Spleen (tissue), 11 donors: ENCODE results near the gene GNG14. TPM values are rescaled to one million over a fixed set of nuclear protein-coding genes. Genes with fewer than 3 reads are reported as not detected.

Experiments used
- DNase-seq: peaks from one replicate; pipeline ENCODE4 v3.0.0-alpha.2; 2020
- H3K27ac ChIP-seq, 8 donors: fragments of 200-600 bp; sonication (generic) in 7 of 8; 1 replicate in 4 of 8; 2 replicates in 4 of 8; pipeline versions ENCODE4 v1.5.0 to v1.8.0; 2016 to 2021; ENCODE audit warnings: inconsistent platforms in 4 of 8, mild to moderate bottlenecking in 4 of 8, moderate library complexity in 1 of 8
- H3K27me3 ChIP-seq, 7 donors: fragments of 200-600 bp; sonication (generic) in 6 of 7; replicated peaks in 1 of 7; 1 replicate in 4 of 7; 2 replicates in 3 of 7; pipeline versions ENCODE4 v1.5.0 to v1.8.0; 2016 to 2021; ENCODE audit warnings: inconsistent platforms in 3 of 7, mild to moderate bottlenecking in 1 of 7
- H3K36me3 ChIP-seq, 6 donors: fragments of 200-600 bp; sonication (generic) in 5 of 6; 1 replicate in 4 of 6; 2 replicates in 2 of 6; pipeline versions ENCODE4 v1.5.0 to v1.8.0; 2016 to 2021; ENCODE audit warnings: inconsistent platforms in 2 of 6
- H3K4me1 ChIP-seq, 6 donors: fragments of 200-600 bp; sonication (generic) in 5 of 6; 1 replicate in 3 of 6; 2 replicates in 3 of 6; pipeline versions ENCODE4 v1.5.0 to v1.8.0; 2016 to 2021; ENCODE audit warnings: inconsistent platforms in 3 of 6
- H3K4me3 ChIP-seq, 8 donors: fragments of 200-600 bp; sonication (generic) in 7 of 8; 1 replicate in 4 of 8; 2 replicates in 4 of 8; pipeline versions ENCODE4 v1.5.0 to v1.8.0; 2016 to 2021; ENCODE audit warnings: inconsistent platforms in 4 of 8, mild to moderate bottlenecking in 4 of 8, moderate library complexity in 2 of 8
- H3K9me3 ChIP-seq, 8 donors: fragments of 200-600 bp; sonication (generic) in 7 of 8; 1 replicate in 4 of 8; 2 replicates in 4 of 8; pipeline versions ENCODE4 v1.5.0 to v1.8.0; 2016 to 2021; ENCODE audit warnings: inconsistent platforms in 4 of 8
- CTCF ChIP-seq, 11 experiments: fragments of 200-600 bp in 7 of 11; fragments of 450-650 bp in 4 of 11; sonication (generic) in 4 of 11; IDR thresholded peaks in 8 of 11; conservative IDR thresholded peaks in 3 of 11; 1 replicate in 7 of 11; 2 replicates in 4 of 11; pipeline versions ENCODE4 v1.4.0 to v1.8.0; 2016 to 2021; ENCODE audit warnings: antibody characterized with exemption in 11 of 11, inconsistent platforms in 4 of 11, mild to moderate bottlenecking in 1 of 11
- POLR2A ChIP-seq, 3 donors: fragments of 450-650 bp; IDR thresholded peaks; one replicate each; pipeline ENCODE4 v1.5.1; 2017; ENCODE audit warnings: antibody characterized with exemption in 3 of 3, mild to moderate bottlenecking in 1 of 3
- POLR2AphosphoS5 ChIP-seq, 3 donors: sonication (generic); formaldehyde crosslinking; IDR thresholded peaks; one replicate each; pipeline ENCODE4 v1.5.1; 2017; ENCODE audit warnings: antibody characterized with exemption in 3 of 3
- WGBS, 5 donors: extraction: QIAGEN DNeasy Blood & Tissue Kit in 3 of 5; methylation state at CpG; one replicate each; pipeline versions ENCODE4 v1.1.5 to v1.1.7; 2013 to 2018; 5-methylcytosine and 5-hydroxymethylcytosine counted together
- intact Hi-C: fragments of 100-400 bp; cut with DNase I; formaldehyde crosslinking; loops from one replicate; pipeline ENCODE4 v1.15.0; 2023; ENCODE audit warnings: low total_unique reads
- polyA plus RNA-seq, 3 donors: library from polyadenylated mRNA; stranded (reverse); fragments of 200-250 nt; gene quantifications; one replicate each; pipeline ENCODE4 v1.2.1, GENCODE V29; 2013
- total RNA-seq, 7 donors: library from RNA; depleted of rRNA in 3 of 7; stranded (reverse); fragments of >200 nt in 3 of 7; fragmentation: NEBNext Ultra II Directional in 4 of 7; extraction: Animal tissue kit (Norgen Biotek cat#: 25700) in 4 of 7; gene quantifications; one replicate each; pipeline versions ENCODE4 v1.1.0 to v1.2.1, GENCODE V29; 2016 to 2021
- donor health status: healthy with polysubstance abuse.
- donor health status: DM: no; HTN: no; CAD: no; lungs with moderate emphysema.
- donor health status: DM: no; HTN: no; CAD: no.
- donor health status: Bipolar disorder and iron deficiency.
- donor health status: healthy.
- donor health status: DM: no; HTN: no; CAD: no.
- donor health status: DM: yes; HTN: yes; CAD: no.

Gene GNG14
- total and polyA plus RNA-seq, 10 donors = not detected

GRCh38 chr19:12689581-12690216, 1.9 kb downstream of the GNG14 start:
- 48 to 61% (median 56%) methylated on average over 11 to 26 of the region's 26 CpGs for WGBS, 5 donors
- Histone ChIP-seq H3K9me3 (no peaks in the 10 kb centered on the region), H3K4me1 (peaks cover 0 to under 1% (median 0%) of the 10 kb centered on the region in 6 donors), H3K27ac (no peak overlapping the region), H3K4me3 (no peak overlapping the region), H3K27me3 (no peaks in the 10 kb centered on the region), H3K36me3 (peaks cover 0 to 6% (median 0%) of the 10 kb centered on the region in 6 donors)
- intact Hi-C loops = no loop called here
- peak; percentile 66 for DNase-seq
- TF ChIP-seq POLR2AphosphoS5 (IDR thresholded peaks at IDR 0.05) (no peak), POLR2A (IDR thresholded peaks at IDR 0.05) (no peak), CTCF (IDR thresholded peaks at IDR 0.05 in 8 of 11, conservative IDR thresholded peaks at IDR 0.05 in 3 of 11) (no peak)

GRCh38 chr19:12692960-12693359, 5.2 kb downstream of the GNG14 start:
- no peak overlapping the region for H3K4me3 ChIP-seq
- peaks cover 0 to 6% (median 0%) of the 10 kb centered on the region in 6 donors for H3K36me3 ChIP-seq
- H3K9me3 ChIP-seq = no peaks in the 10 kb centered on the region
- no peak overlapping the region for H3K27ac ChIP-seq
- WGBS, 5 donors = 88 to 92% (median 89%) methylated on average over 4 to 5 of the region's 5 CpGs
- H3K4me1 ChIP-seq = peaks cover 8 to 31% (median 22%) of the 10 kb centered on the region in 6 donors
- no peaks in the 10 kb centered on the region for H3K27me3 ChIP-seq
- intact Hi-C loops = no loop called here
- TF ChIP-seq POLR2A (IDR thresholded peaks at IDR 0.05) = no peak
- no peak for TF ChIP-seq CTCF (IDR thresholded peaks at IDR 0.05 in 8 of 11, conservative IDR thresholded peaks at IDR 0.05 in 3 of 11)
- TF ChIP-seq POLR2AphosphoS5 (IDR thresholded peaks at IDR 0.05) = no peak
- no peak for DNase-seq

- Histone ChIP-seq H3K4me1 (peaks cover 8 to 38% (median 22%) of the 10 kb centered on the region in 6 donors), H3K27ac (no peak overlapping the region), H3K36me3 (peaks cover 0 to 12% (median 0%) of the 10 kb centered on the region in 6 donors), H3K27me3 (no peaks in the 10 kb centered on the region), H3K9me3 (no peaks in the 10 kb centered on the region), H3K4me3 (no peak overlapping the region)
- intact Hi-C loops = no loop called here
- DNase-seq = no peak
- 89 to 95% (median 92%) methylated on average over 14 to 16 of the region's 16 CpGs for WGBS, 5 donors
- TF ChIP-seq POLR2AphosphoS5 (IDR thresholded peaks at IDR 0.05) = no peak
- TF ChIP-seq POLR2A (IDR thresholded peaks at IDR 0.05) = no peak
- no peak for TF ChIP-seq CTCF (IDR thresholded peaks at IDR 0.05 in 8 of 11, conservative IDR thresholded peaks at IDR 0.05 in 3 of 11)
These were observed 6.8 kb downstream of the GNG14 start for GRCh38 chr19:12694641-12695040.

GRCh38 chr19:12695096-12695495, 7.3 kb downstream of the GNG14 start:
- no peaks in the 10 kb centered on the region for H3K9me3 ChIP-seq
- DNase-seq = no peak

More at GRCh38 chr19:12695096-12695495, 7.3 kb downstream of the GNG14 start:
- peak overlapping the region in 1 of 8 donors; percentile 100 for H3K4me3 ChIP-seq
- H3K4me1 ChIP-seq = peaks cover 8 to 38% (median 22%) of the 10 kb centered on the region in 6 donors
- no peaks in the 10 kb centered on the region for H3K27me3 ChIP-seq
- 60 to 86% (median 72%) methylated on average over 1 to 2 of the region's 2 CpGs for WGBS, 5 donors
- no peak overlapping the region for H3K27ac ChIP-seq
- intact Hi-C loops = no loop called here
- TF ChIP-seq POLR2AphosphoS5 (IDR thresholded peaks at IDR 0.05) (no peak), POLR2A (IDR thresholded peaks at IDR 0.05) (no peak), CTCF (IDR thresholded peaks at IDR 0.05 in 8 of 11, conservative IDR thresholded peaks at IDR 0.05 in 3 of 11) (no peak)
- H3K36me3 ChIP-seq = peaks cover 0 to 16% (median under 1%) of the 10 kb centered on the region in 6 donors
